ENCODE data around the gene KNSTRN.
A peak's percentile ranks its signal among the peaks of the same experiment; 100 is the strongest.

Gene KNSTRN

GRCh38 chr15:40367371-40367685 lies 15.2 kb upstream of the KNSTRN start:
- no peak for DNase-seq

- peak; percentile 93 for DNase-seq
Observed at GRCh38 chr15:40367686-40368611, 14.6 kb upstream of the KNSTRN start.

DNA sequence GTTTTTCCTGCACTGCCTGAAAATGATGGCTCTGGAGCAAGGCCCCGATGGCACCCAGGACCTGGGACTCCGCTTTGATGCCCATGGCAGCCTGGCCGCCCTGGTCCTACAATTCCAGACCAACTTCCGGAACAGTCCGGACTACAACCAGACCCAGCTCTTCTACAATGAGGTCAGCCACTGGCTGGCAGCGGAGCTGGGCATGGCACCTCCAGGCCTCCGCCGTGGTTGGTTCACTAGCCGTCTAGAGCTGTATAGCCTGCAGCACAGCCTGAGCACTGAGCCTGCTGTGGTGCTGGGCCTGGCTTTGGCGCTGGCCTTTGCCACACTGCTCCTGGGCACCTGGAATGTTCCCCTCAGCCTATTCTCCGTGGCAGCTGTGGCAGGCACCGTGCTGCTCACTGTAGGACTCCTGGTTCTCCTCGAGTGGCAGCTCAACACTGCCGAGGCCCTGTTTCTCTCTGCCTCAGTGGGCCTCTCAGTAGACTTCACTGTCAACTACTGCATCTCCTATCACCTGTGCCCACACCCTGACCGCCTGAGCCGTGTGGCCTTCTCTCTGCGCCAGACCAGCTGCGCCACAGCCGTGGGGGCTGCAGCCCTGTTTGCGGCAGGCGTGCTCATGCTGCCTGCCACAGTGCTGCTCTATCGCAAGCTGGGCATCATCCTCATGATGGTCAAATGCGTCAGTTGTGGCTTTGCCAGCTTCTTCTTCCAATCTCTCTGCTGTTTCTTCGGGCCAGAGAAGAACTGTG lies 13.6 kb upstream of the KNSTRN start:
- DNase-seq = no peak

DNA sequence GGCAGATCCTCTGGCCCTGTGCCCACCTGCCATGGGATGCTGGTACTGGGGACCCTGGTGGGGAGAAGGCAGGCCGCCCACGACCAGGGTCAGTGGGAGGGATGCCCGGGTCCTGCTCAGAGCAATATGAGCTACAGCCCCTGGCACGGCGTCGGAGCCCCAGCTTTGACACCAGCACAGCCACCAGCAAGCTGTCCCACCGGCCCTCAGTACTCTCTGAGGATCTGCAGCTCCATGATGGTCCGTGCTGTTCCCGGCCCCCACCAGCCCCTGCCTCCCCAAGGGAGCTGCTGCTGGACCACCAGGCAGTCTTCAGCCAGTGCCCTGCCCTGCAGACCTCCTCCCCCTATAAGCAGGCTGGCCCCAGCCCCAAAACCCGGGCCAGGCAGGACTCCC lies 13.0 kb upstream of the KNSTRN start:
- no peak for DNase-seq

GRCh38 chr15:40369971-40370370 lies 12.6 kb upstream of the KNSTRN start:
- DNase-seq = no peak

- no peak for DNase-seq
Observed at GRCh38 chr15:40372981-40373380, 9.5 kb upstream of the KNSTRN start.

- no peak for DNase-seq
Observed at GRCh38 chr15:40377606-40378005, 4.9 kb upstream of the KNSTRN start.

DNA sequence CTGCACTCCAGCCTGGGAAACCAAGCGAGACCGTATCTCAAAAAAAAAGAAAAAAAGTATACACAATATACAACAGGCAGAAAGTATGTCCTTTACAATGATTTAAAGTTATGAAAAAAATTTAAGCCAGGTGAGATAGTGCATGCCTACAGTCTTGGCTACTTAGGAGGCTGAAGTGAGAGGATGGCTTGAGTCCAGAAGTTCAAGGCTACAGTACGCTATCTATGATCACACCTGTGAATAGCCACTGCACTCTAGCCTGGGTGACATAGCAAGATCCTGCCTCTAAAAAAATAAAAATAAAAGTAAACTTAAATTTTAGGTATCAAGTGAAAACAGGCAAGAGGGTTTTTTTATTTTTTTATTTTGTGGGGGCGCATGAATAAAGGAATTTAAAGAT lies 3.1 kb upstream of the KNSTRN start:
- DNase-seq = no peak

DNA sequence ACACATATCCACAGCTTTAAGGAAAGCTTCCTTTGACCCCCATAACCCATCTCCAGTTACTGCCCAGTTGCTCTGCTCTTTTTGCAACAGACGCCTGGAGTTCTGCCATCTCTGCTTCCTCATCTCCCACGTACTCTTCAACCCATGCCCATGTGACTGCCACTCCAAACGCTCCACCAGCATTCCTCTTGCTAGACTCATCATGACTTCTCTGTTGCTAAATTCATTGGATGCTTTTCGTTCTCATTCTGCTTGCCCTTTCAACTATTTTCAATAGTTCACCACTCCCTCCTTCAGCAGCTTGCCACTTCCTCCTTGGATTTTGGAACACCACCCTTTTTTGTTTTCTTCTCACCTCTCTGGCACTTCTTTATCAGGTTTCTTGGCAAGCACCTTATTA lies 2.7 kb upstream of the KNSTRN start:
- no peak for DNase-seq

- no peak for DNase-seq
Observed at GRCh38 chr15:40380636-40381035, 1.9 kb upstream of the KNSTRN start.

DNA sequence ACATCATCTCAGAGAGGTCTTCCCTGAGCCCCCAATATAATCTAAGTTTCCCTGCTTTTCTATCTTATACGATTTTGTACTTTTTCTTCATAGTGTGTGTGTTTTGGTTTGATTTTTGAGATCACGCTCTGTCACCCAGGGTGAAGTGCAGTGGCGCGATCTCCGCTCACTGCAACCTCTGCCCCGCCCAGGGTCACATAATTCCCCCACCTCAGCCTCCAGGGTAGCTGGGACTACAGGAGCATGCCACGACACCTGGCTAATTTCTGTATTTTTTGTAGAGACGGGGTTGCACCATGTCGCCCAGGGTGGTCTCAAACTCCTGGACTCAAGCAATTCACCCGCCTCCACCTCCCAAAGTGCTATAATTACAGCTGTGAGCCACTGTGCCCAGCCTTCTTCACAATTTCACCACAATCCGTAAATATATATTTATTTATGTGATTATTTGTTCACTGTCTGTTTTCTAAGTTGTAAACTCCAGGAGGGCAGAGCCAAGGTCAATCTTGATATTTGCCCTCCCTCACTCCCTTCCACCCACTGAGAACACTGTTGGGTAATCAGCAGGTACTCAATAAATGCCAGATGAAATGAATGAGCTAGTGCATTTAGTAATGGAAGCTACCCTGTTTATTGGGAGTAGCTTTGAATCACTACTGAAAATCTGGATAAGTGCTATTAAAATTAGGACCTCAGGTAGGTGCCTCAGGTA lies 547 bp upstream of the KNSTRN start:
- DNase-seq = no peak

- DNase-seq = no peak
Observed at GRCh38 chr15:40386480-40386879, 4.0 kb downstream of the KNSTRN start.

GRCh38 chr15:40388941-40389823 lies 6.7 kb downstream of the KNSTRN start:
- no peak for DNase-seq

GRCh38 chr15:40389824-40390595 lies 7.5 kb downstream of the KNSTRN start:
- DNase-seq = no peak

DNA sequence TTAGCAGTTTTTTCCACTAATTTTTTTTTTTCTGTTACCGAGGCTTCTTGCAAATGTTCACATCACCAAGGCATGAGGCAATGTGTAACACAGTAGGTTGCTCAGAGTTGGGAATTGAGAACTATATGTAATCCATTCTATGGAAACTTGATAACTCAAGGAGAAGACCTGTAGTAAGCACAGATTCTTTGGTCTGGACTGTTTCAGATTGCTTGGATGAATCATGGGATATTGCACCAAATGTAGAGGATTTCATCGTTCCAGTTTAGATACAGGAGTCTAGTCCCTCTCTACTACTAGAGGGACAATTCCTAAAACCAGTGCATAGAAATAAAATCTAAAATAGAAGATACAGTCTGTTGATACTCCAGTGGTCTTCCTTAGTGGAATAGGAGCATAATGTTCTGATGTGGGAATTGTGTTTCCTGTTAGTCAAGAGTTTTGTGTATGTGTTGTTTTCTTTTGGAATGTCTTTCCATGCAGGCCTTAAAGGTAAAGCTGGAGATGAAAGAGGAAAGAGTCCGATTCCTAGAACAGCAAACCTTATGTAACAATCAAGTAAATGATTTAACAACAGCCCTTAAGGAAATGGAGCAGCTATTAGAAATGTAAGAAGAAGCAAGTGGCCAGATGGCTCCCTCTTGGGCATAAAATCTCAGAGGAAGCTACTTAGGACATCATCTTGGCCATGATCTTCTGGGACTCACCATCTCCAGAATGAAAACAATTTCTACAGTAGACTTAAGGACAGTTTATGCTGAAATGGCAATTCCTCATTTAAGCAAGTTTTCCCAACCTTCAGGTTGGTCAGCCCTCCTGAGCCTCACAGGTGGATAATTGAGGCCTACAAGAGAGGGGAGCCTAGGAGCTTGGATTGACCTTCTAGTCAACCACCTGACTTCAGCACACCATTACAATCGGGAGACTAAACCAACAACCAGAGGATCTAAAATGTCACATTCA lies 10.7 kb downstream of the KNSTRN start:
- no peak for DNase-seq

- peak; percentile 10 for DNase-seq
Observed at GRCh38 chr15:40397688-40398412, 15.3 kb downstream of the KNSTRN start.

- DNase-seq = peak; percentile 21
Observed at GRCh38 chr15:40398413-40398873, 15.9 kb downstream of the KNSTRN start.

- DNase-seq = no peak
Observed at GRCh38 chr15:40399370-40399769, 16.8 kb downstream of the KNSTRN start.

DNA sequence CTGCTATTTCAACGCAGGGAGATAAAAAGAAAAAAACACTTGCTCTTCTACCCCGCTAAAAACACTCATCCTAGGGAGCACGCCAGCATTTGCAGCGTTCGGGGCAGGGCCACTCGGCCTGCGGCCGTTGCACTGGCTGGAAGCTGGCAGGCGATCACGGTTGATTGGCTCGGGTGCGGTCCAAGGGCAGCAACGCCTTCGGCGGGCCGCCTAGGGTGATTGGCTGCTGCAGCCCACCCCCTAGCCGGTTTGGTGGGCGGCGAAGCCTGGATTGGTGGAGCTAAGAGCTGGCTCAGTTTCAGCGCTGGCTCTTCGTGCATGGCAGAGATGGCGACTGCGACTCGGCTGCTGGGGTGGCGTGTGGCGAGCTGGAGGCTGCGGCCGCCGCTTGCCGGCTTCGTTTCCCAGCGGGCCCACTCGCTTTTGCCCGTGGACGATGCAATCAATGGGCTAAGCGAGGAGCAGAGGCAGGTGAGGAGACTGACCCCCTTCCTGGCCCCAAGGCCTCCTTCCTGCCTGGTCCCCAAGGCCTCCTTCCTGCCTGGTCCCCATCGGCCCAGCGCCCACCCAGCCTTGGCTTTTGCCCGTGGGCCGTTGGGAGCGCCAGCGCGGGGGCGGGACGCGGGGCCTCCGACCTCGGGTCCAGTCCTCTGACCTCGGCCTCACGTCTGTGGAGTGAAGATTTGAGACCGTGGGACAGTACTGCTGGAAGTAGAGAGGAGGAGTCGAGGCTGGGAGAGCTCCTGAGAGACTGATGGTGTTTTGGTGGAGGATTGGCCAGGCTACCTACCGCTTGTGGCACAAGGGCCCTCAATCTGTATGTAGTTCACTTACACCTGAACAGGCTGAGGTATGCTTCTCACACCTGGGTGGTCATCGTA lies 23.2 kb downstream of the KNSTRN start, which contains the start of gene IVD:
TSS of gene IVD (plus strand) at position 295 of the 881 bp plus-strand sequence. CDS start at position 328, 33 bp downstream.
- DNase-seq = peak; percentile 88
